Measurements from ENCODE around the gene ZNF70.

The ZNF70 gene

DNA sequence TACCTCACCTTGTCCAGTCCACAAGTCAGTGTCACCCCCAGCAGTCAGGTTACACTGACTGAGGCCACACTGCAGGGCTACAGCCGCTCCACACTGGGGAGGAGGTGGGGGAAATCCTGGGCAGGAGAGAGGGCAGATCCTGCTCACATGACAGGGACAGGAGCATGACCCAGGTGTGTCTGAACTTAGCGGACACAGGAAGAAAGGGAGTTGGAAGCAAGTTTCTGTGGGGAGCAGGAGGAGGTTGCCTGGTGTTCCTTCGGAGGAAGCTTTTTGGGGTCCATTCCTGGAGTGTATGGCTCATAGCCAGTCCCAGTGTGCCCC, 27.6 kb upstream of the ZNF70 start:
- no peak for DNase-seq

DNA sequence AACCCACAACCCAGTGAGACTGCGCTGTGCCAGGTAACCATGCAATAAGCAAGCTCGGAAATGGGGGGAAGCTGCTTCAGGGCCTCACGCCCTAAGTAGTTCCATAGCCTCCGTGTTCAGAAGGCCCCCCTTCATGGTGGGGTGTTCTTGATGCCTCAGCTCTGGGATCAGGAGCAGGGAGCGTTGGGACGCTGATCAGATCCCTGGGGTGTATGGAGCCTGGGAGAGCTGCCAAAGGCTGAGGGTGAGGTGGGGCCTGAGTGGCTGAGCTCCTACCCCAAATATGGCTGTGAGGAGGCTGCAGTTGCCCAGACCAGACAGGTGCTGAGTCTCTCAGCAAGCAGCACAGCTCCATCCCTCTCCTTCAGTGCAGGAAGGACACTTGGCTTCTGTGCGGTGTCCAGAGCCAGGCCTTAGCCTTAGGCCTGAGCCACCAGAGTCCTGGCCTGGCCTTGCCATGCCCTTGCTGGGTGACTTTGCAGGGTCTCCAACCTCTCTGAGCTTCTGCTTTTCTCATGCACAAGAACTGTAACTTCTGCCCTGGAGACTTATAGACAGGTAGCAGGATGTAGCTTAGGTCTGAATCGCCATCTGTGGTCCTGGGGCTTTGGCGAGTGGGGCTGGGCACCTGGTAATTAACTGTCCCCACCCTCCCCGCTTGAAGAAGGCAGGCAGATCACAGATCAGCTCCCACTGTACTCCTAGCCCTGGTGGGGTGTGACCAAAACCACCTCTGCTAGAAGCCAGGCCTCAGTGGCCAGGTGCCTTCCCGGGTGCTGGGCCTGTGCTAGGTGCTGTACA, 27.1 kb upstream of the ZNF70 start:
- DNase-seq: no peak

DNA sequence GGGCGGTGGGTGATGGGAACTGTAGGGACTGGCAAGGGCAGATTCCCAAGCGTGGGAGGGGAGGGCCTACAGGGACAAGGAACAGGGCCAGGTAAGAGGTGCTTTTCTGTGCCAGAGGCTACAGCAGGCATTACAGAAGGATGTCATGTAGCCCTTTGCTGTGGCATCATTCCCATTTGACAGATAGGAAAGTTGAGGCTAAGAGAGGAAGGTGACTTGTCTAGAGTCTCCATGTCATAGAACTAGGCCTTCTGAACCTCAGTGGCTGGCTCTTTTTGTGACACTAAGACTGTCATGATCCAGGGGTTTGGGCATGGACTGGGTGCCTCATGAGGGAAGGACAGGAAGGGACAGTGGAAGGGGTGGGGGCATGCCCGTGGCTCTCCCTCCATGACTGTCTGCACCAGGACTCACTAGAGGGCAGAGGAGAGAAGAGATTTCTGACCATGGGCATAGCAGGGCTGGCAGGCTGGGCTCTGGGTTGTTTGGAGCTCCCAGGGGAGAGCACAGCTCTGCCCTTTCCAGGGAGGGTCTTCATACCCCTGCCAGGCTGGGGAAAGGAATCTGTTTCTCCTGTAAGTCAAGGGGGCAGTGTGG, 25.0 kb upstream of the ZNF70 start:
- DNase-seq: no peak

DNA sequence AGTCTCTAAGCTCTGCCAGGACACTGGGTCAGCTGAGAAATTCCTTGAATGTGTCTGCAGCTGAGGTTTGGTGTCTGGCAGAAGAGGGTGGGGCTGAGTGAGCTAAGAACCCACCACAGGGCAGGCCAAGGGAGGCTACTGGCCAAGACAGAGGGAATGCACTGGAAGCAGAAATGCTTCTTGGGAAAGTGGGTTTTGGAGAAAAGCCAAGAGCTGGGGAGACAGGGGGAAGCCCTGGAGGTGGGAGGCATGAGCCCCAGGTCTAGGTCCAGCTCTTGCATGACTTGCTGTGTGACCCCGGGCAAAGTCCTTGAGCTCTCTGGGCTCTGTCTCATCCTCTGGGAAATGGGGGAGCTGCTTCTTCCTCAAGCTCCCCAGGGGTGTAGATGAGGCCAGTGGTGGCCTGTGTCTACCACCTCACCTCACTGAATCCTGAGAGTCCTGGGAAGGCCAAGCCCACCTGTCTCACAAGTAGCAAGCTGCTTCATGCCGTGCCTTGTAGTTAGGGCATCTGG, 24.1 kb upstream of the ZNF70 start:
- no peak for DNase-seq

DNA sequence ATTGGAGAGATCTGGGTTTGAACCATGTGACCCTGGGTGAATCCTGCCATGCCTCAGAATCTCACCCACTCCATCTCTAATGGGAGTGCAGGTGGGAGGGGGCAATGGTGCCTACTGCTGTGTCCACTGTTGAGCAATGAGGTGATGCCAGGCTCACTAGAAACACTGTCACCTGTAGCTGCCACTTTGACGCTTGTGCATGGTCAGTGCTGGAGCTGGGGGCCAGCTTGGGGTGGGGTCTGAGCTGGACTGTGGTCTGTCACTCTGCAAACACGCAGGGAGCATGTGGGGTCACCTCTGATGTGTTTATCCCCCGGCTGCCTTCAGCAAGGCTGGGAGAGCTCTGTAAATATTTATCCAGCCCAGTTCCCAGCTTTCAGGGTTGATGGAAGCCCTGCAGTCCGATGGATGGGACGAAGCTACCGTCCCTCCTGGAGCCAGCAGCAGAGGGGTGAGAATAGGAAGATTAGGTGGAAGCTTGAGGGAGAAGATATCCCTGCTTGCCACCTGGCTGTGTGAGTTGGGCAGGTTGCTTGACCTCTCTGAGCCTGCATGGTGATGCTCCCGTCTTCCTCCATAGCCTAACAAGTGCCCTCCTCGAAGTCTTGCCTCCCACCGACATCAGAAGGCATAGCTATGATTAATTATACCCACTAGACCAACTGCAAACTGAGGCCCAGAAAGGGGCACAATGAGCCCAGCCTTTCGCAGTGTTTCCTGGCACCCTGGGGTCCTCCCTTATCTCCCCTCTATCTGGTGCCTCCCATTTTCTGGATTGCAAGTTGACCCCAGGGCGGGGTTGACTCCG, 23.4 kb upstream of the ZNF70 start:
- no peak for DNase-seq

DNA sequence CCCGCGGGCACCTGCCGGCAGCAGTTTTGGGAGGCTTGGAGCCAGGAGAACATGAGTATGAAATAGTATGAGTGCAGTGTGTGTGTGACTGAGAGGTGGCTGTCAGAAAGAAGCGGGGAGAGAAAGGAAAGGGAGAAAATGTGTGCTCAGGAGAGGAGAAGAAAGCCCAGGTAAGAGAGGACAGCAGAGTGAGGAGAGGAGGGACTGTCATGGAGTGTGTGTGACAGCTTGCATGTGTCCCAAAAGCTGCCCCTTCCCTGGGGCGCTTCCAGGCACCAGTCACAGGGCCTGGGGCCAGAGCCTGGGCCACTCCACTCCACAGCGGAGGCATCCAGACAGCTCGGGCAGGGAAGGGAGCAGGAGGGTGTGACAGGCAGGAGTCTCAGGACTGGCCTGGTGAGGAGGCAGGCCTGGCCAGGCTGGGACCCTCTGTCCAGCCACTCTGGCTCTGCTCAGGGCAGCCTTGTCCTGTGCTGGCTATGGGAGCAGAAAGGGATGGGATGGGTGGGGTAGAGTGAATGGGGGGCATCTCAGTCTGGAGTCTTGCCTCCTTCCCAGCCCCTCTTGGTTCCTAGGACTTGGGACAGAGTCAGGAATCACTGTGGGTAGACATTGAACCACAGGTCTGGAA, 22.7 kb upstream of the ZNF70 start:
- DNase-seq: no peak

DNA sequence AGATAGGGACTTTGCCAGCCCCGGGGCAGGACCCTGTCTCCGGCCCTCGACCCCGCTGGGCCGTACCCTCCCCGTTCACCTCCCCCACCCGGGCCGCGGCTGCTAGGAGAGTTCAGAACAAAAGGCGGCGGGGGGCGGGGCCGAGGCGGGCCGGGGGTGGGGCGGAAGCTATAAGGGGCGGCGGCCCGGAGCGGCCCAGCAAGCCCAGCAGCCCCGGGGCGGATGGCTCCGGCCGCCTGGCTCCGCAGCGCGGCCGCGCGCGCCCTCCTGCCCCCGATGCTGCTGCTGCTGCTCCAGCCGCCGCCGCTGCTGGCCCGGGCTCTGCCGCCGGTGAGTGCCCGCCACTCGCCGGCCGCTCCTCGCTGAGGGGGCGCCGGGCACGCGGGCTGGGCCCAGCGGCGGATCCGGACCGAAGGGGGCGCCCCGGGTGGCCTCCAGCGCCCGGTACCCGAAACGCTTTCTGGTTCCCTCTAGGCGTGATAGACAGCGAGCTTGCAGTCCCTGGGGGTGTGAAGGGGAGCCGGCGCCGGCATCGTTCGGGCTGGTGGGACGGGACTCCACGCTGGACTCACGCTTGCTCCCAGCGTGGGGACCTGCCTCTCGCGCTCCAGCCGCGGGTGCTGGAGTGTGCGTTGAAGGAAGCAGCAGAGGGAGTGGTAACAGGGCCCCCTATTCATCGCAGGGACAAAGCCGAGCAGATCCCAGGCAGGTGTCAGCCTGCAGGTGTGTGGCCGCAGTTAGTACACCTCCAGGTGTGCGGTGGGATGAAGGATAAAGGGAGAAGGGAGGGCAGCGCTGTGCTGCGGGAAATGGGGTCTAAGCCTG, 21.9 kb upstream of the ZNF70 start, which contains the start of gene MMP11:
MMP11 (plus strand) TSS at position 201 of the 825 bp plus-strand sequence; CDS start at position 223, 22 bp downstream.
- DNase-seq: peak; percentile 16 to 71 (median 56)

DNA sequence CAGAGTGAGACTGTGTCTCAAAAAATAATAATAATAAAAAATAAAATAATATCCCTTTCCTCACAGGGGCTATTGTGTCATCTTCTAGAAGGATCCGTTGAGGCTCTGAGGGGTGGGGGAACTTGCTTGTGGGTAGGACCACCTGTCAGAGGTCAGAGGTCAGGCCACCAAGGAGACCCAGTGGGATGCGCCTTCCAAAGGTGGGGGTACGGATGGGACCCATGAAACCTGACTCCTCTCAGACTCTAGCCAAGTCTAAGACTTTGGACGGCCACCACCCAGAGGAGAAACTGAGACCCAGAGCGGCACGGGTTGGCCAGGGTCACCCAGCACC, 21.4 kb upstream of the ZNF70 start:
- no peak for DNase-seq

DNA sequence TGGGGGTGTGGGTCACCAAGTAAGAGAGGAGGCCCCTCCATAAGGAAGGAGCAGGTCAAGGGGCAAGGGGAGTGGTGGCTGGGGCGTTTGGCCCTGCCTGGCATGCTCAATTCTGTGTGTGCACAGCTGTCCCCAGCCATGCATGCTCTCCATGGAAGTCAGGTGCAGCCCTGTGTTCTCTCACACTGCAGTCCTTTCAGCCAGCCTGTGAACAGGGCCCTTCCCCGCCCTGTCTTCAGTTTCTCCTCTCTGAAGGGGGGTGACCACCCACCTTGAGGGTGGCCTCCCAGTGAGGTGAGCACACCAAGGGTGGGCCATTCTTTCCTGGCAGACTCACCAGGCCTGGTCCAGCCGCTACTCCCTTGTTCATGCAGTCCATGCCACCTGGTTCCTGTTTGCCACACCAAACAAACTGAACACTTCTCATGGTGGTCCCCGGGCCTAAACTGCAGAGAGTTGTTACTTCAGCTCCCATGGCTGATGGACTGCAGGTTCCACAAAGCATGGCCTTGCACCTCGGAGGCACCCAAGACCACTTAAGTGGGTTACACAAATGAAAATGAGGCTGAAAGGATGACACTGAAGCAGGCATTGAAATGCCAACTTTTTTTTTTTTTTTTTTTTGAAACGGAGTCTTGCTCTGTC, 18.5 kb upstream of the ZNF70 start:
- DNase-seq: no peak

DNA sequence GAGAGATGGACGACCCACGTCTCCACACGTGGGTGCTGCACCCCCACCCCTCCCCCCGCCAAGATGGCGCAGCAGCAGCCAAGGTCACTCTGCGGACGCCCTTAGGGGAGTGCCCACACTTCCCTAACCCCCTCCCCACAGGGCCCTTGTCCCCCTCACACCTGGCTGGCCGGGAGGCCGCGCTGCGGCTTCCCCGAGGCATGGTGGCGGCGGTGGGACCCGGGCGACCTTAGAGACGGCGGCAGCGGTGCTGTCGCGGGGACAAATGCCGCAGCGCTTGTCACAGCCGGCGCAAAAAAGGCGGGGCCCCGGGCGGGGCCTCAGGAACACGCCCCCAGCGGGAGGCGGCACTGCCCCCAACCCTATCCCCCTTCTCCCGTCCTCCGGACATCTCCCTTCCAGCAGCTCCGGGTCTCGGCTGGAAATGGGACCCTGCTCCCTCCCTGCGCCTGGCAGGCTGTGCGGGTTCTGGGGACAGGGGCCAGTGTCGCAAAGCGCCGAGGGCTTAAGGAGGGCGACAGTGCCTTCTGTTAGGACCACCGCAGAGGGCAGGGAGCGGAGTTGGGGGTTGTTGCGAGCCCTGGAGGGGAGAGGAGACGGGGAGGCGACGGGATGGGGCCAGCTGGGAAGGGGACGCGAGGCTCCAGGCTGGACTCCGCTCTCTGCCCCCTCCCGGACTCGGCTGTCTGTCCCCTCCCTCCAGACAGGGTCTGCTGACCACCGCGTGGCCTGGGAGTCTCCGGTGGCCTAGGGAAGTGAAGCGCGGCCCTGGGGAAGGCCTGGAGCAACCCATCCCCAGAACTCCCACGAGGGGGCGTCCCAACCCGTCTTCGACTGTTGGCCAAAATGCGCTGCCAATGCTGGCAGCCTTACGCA, 17.0 kb upstream of the ZNF70 start, which contains the start of gene CHCHD10:
CHCHD10 (minus strand) TSS at position 300 of the 876 bp plus-strand sequence; CDS start at position 202, 98 bp downstream.
- DNase-seq: peak; percentile 40 to 73 (median 68)

DNA sequence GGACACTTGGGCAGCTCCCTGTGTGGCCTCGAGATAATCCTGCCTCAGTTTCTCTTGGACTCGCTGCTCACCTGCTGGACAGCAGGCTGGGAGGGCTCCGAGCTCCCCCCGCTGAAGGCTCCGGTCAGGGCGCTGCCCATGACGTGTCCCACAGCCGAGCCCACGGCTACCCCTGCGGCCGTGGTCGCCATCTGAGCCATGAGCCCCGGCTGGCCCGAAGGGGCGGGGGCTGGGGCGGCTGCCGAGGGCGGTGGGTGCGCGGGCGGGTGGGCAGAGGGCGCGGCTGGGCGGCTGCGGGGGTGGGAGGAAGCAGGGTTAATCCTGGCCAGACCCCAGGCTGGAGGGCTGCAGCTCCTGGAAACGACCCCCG, 16.4 kb upstream of the ZNF70 start:
- no peak for DNase-seq

DNA sequence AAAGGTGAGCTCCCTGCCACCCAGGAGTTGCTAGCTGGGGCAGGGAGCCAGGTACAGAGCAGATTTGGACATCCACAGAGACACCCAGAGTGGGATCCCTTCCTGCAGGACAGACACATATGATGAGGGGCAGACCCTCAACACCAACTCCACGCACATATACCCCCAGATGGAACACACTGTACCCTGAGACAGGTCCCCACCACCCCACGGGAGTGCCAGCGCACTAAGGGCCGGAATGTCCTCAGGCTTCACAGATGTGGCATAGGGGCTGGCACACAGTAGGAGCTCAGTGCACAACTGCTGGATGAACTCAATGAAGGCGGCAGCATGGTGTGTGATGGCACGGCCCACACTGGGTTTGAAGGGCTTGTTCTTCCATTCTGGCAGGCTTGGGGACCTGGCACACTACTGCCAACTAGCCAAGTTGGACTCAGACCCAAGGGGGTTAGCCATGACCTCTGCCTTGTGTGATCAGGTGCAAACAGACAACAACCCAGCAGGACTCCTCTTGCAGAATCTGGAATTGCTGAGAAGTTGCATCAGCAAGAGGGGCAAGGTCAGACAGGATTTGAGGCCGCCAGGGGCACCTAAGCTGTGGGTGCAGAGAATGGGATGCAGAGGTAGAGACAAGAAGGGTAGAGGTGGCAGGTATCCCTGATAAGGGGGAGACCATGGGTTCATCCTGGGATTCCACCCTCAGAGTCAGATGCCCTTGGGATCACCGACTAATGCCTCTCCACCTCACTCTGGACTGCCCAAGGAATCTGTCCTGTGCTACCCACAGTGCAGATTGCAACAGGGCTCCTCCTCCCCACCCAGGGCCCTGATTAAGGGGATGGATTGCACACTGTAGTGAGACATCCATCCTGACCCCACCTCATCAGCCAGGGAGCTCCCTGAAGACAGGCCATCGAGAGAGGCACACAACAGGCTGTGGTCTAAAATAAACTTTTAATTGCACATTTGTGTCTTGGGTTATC, 14.3 kb upstream of the ZNF70 start:
- DNase-seq: no peak

DNA sequence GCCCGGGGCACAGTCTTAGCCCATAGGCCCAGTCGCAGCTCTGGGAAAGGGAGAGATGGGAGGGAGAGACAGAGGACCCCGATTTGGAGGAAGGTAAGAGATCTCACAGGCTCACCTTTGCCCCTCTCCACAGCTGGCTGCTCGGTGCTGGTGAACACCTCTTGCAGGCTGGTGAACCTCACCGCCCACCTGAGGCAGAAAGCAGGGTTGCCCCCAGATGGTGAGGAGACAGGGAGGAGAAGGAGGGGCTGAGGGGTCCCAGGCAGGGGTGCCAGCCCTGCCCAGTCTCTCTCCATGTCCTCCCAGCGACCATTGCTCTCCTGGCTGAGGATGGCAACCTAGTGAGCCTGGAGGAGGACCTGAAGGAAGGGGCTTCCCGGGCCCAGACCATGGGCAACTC, 13.0 kb upstream of the ZNF70 start:
- no peak for DNase-seq

DNA sequence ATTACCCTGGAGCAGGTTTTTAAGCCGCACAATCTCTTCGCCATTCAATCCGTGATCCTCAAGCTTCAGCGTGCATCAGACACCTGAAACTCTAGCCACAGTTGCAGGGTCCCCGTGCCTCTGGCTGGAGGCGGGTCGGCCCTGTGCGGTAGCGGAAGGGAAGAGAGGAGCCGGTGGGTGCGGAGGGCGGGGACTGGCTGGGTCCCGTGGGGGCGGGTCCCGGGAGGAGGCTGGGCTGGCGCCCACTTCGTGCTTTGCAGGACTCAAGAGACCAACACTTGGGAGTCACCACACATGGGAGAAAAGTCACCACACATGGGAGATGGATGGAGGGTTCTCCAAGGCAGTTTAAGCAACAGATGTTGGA, 12.7 kb upstream of the ZNF70 start:
- peak in 5 of 6 experiments; percentile 37 to 56 (median 49) for DNase-seq

DNA sequence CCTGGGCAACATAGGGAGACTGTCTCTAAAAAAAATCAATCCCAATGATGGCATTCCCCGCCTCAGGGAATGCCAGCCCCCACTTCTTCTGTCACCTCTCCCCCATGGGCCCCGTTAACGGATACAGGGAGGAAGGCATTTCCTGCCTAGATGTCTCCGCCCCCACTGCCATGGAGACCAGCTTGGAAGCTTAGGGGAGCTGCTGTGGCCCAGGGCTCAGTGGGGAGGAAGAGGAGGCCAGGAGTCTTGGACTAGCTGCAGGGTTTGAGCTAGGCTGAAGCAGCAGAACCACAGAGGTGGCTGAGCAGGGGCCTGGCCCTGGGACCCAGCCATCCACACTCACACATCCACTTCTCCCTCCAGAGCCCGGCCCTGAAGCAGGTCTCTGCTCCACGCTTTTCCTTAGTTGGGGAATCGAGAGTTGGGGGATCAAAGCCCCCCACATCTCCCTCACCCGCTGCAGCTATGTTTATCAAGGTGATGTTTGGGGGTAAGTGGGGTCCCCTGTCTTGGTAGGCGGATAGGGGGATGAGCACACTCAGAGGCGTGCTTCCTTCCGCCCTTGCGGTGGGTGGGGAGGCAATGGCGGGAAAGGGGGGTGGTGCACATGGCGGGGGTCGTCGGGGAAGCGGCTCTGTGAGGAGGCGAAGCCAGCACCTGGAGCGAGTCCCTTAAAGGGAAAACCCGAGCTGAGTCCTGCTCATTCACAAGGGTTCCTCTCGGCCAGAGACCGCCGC, 12.1 kb upstream of the ZNF70 start, which contains the start of gene C22orf15:
C22orf15 (plus strand) TSS at position 149 of the 737 bp plus-strand sequence; CDS start at position 466, 317 bp downstream.
- DNase-seq: peak in 3 of 6 experiments; percentile 8 to 49 (median 17)

DNA sequence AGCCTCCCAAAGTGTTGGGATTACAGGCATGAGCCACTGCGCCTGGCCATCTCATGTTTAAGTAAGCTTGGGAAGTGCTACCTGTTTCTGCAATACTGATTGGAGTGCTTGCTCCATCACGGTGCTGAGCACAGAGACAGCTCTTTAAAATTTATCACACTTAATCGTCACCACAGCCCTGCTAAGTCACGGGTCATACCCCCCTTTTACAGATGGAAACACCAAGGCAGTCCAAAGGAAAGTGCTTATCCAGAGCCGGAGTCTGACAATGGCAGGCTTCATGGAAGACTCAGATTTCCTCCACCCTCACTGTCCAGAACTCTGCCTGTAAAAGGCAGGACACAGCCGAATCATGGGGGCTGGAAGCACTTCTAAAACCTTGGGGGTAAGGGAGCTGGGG, 9.1 kb upstream of the ZNF70 start:
- no peak for DNase-seq

DNA sequence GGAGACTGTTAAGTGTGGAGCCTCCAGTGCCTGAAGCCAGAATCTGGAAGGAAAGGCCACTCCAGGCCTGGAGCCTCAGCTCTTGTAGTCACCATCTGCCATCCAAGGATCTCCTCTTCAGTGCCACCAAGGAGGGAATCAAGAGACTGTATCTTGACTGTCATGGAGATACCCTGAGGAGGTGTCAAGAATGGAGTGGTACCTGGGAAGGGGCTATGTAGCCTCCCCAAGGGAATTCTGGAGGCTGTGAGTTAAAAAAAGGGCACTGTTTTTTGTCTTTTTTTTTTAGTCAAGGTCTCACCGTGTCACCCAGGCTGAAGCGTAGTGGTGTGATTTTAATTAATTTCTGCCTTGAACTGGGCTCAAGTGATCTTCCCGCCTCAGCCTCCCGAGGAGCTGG, 8.7 kb upstream of the ZNF70 start:
- no peak for DNase-seq

DNA sequence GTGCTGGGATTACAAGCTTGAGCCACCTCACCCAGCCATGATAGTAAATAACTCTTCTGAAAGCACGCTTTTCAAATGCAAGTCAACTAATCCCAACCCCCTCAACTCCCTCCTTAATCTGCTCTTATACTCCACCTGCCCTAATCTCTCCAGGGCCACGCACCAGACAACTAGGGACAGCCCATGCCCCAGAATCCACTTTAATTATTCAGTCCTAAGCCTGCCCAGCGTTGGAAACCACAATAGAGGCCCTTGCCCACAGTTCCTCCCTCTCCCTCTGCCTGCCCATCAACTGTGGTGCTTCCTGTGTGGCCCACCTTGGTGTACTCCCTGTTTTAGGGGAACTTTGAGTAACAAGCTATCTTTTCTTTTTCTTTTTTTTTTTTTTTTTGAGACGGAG, 6.0 kb upstream of the ZNF70 start:
- DNase-seq: no peak

DNA sequence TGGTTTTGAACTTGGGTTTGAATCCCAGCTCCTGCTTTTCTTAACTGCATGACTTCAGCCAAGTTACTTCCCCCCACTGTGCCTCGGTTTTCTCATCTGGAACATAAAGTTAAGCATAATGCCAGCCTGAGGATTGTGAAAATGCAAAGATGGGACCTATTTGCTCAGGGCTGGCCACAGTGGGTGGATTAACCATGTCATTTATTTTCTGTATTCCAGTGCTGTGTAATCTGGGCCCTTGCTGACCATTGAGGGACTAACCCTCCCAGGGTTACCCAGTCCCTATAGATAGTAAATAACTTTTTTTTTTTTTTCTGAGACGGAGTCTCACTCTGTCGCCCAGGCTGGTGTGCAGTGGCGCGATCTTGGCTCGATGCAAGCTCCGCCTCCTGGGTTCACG, 4.8 kb upstream of the ZNF70 start:
- DNase-seq: no peak
